Measurements from ENCODE around the gene ORC6.

DNA sequence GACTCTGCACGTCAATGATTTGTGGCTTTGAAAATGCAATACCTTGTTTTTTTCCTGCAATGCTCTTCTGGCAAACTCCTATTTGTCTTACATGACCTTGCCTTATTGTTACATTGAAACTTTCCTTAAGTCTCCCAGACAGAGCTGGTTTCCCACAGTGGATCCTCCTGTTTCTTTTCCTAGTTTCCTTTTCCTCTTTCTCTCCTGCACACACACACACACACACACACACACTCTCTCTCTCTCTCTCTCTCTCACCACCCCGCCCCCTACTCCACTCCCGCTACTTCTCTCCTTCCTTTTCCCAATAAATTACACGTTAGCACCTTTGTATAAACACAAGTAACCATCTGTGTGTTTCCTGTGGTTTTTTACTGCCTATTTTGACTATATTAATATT, 2.3 kb downstream of the ORC6 start:
- TF ChIP-seq HIVEP1 (CRISPR knock-in tag; IDR thresholded peaks at IDR 0.05) (no peak), MEF2A (IDR thresholded peaks at IDR 0.05; ENCODE audit: control insufficient read depth, low read depth, low read length) (no peak)
